Measurements from ENCODE around the gene RNF13.

DNA sequence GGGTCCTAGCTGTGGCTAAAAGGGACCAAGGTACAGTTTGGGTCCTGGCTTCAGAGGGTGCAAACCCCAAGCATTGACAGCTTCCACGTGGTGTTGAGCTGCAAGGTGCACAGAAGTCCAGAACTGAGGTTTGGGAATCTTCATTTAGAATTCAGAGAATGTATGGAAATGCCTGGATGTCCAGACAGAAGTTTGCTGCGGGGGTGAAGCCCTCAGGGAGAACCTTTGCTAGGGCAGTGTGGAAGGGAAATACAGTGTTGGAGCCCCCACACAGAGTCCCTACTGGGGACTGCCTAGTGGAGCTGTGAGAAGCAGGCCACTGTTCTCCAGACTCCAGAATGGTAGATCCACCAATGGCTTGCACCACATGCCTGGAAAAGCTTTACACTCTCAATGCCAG lies 17.9 kb downstream of the RNF13 start:
- TF ChIP-seq, protein P1, sequence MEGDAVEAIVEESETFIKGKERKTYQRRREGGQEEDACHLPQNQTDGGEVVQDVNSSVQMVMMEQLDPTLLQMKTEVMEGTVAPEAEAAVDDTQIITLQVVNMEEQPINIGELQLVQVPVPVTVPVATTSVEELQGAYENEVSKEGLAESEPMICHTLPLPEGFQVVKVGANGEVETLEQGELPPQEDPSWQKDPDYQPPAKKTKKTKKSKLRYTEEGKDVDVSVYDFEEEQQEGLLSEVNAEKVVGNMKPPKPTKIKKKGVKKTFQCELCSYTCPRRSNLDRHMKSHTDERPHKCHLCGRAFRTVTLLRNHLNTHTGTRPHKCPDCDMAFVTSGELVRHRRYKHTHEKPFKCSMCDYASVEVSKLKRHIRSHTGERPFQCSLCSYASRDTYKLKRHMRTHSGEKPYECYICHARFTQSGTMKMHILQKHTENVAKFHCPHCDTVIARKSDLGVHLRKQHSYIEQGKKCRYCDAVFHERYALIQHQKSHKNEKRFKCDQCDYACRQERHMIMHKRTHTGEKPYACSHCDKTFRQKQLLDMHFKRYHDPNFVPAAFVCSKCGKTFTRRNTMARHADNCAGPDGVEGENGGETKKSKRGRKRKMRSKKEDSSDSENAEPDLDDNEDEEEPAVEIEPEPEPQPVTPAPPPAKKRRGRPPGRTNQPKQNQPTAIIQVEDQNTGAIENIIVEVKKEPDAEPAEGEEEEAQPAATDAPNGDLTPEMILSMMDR (IDR thresholded peaks at IDR 0.05; ENCODE audit: insufficient read depth, low read depth, low read length), result no peak
- no peak for TF ChIP-seq EZH2 (IDR thresholded peaks at IDR 0.05; ENCODE audit: insufficient read depth, low read length)
